CD4-positive, alpha-beta memory T cell (primary cell): ENCODE data around the gene CCDC134. TPM values are rescaled to one million over a fixed set of nuclear protein-coding genes. Genes with fewer than 3 reads are reported as not detected.

Source experiments
- CTCF ChIA-PET: fragments of 350-600 bp; sonication (Branson Sonifier 250); formaldehyde crosslinking; loops from one replicate; lab custom pipeline; 2021; ENCODE audit warnings: inconsistent platforms; ENCODE audit not compliant: partially characterized antibody; lab: Charles Lee
- POLR2A ChIA-PET: fragments of 350-600 bp; sonication (Branson Sonifier 250); formaldehyde crosslinking; loops from one replicate; lab custom pipeline; 2021; ENCODE audit not compliant: partially characterized antibody; lab: Charles Lee
- DNase-seq, 5 donors: peaks; one replicate each; pipeline versions ENCODE4 v3.0.0 to v3.0.0-alpha.2; 2020 to 2022; ENCODE audit warnings: mixed read lengths in 1 of 5
- H3K27ac ChIP-seq: one replicate; pipeline ENCODE4 v1.7.0; 2013; ENCODE audit warnings: low read depth, low read length
- H3K27me3 ChIP-seq: 2 replicates; pipeline ENCODE4 v1.7.0; 2013; ENCODE audit warnings: mild to moderate bottlenecking, low read length, moderate library complexity; ENCODE audit not compliant: insufficient read depth
- H3K36me3 ChIP-seq: 2 replicates; pipeline ENCODE4 v1.7.0; 2013; ENCODE audit warnings: mild to moderate bottlenecking, low read length, moderate library complexity; ENCODE audit not compliant: insufficient read depth
- H3K4me1 ChIP-seq: 2 replicates; pipeline ENCODE4 v1.7.0; 2013; ENCODE audit warnings: mild to moderate bottlenecking, low read length, moderate library complexity; ENCODE audit not compliant: insufficient read depth
- H3K4me3 ChIP-seq, 2 donors: one replicate each; pipeline ENCODE4 v1.7.0; 2013; ENCODE audit warnings: low read length in 2 of 2, mild to moderate bottlenecking in 1 of 2
- H3K9me3 ChIP-seq, 2 donors: one replicate each; pipeline ENCODE4 v1.7.0; 2013; ENCODE audit warnings: low read length in 2 of 2, control low read depth in 1 of 2; ENCODE audit not compliant: control insufficient read depth in 1 of 2
- H3K27ac Mint-ChIP-seq, 7 donors: one replicate each; pipeline ENCODE4 v1.8.0; 2020 to 2021; ENCODE audit warnings: mixed read lengths in 7 of 7, mild to moderate bottlenecking in 6 of 7, inconsistent platforms in 3 of 7, moderate library complexity in 3 of 7
- H3K27me3 Mint-ChIP-seq, 2 donors: one replicate each; pipeline ENCODE4 v1.8.0; 2020 to 2021; ENCODE audit warnings: mixed read lengths in 2 of 2
- H3K36me3 Mint-ChIP-seq, 2 donors: one replicate each; pipeline ENCODE4 v1.8.0; 2020 to 2021; ENCODE audit warnings: mixed read lengths in 2 of 2, inconsistent platforms in 1 of 2, mild to moderate bottlenecking in 1 of 2
- H3K4me1 Mint-ChIP-seq, 4 donors: one replicate each; pipeline ENCODE4 v1.8.0; 2020 to 2021; ENCODE audit warnings: mixed read lengths in 4 of 4, mild to moderate bottlenecking in 1 of 4
- H3K4me3 Mint-ChIP-seq, 8 donors: one replicate each; pipeline ENCODE4 v1.8.0; 2020 to 2021; ENCODE audit warnings: mixed read lengths in 8 of 8, mild to moderate bottlenecking in 7 of 8, moderate library complexity in 6 of 8, inconsistent platforms in 3 of 8
- H3K9me3 Mint-ChIP-seq, 8 donors: one replicate each; pipeline ENCODE4 v1.8.0; 2020 to 2021; ENCODE audit warnings: mixed read lengths in 8 of 8, mild to moderate bottlenecking in 5 of 8, inconsistent platforms in 3 of 8, moderate library complexity in 1 of 8
- intact Hi-C: fragments of 100-400 bp; cut with micrococcal nuclease; formaldehyde crosslinking; loops from one replicate; pipeline ENCODE4 v1.15.1; 2023
- polyA plus RNA-seq, 2 donors: library from polyadenylated mRNA; unstranded; fragments of 300-500 nt; fragmentation: Illumina TruSeq; gene quantifications; one replicate each; pipeline ENCODE4 v1.2.3, GENCODE V29; 2021
- total RNA-seq, 2 experiments: library from RNA; stranded (reverse); gene quantifications; one replicate each; pipeline ENCODE4 v1.2.3, GENCODE V29; 2021

CCDC134 gene
- total and polyA plus RNA-seq, 4 experiments from 2014 or later: 1.2 to 27.8 (median 13.0) TPM

DNA sequence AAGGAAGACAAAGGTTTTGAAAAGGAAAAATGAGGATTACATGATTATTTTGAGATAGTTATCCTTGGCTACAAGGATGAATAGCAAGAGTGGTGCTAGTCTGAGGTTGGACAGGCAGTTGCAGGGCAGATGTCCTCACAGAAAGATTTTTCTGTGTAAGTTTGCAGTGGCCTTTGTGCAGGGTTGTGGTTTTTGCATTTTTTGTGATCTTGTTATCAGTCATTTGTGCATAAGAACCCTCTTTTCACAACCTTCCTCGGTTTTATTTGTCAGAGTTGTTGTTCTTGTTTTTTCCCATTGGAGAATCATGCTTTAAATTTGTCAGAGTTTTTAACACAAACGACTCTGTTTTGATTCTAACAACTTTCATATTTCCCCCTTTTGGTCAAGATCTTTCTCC is 1.4 kb downstream of the CCDC134 start:
- Histone ChIP-seq H3K27ac (peak overlapping the region; percentile 85), H3K4me1 (peaks cover 37% of the 10 kb centered on the region), H3K36me3 (no peaks in the 10 kb centered on the region), H3K27me3 (no peaks in the 10 kb centered on the region), H3K9me3 (no peaks in the 10 kb centered on the region), H3K4me3 (peak overlapping the region; percentile 91 to 92)
- Mint-ChIP-seq H3K9me3 (peaks cover 0 to 3% (median 0%) of the 10 kb centered on the region in 8 donors), H3K4me3 (peak overlapping the region; percentile 91 to 98 (median 96)), H3K4me1 (peaks cover 20 to 53% (median 35%) of the 10 kb centered on the region in 4 donors), H3K27me3 (no peaks in the 10 kb centered on the region), H3K36me3 (peaks cover 0 to 20% of the 10 kb centered on the region in 2 donors), H3K27ac (peak overlapping the region; percentile 90 to 99 (median 98))
- intact Hi-C loops: loop anchor here (2.0 to 5.0 kb wide), 2 partner anchors 61 to 105 kb away; partner anchors contain the start of gene MEI1
- DNase-seq: no peak
- POLR2A ChIA-PET: interaction anchor here (1.2 to 7.5 kb wide), 8 partner anchors 19 to 278 kb away, joined by 3 to 584 read pairs (median 30); partner anchors contain the start of genes SMDT1, SNU13 and SREBF2
- CTCF ChIA-PET: interaction anchor here (0.6 to 5.2 kb wide), 6 partner anchors 9 to 69 kb away, joined by 3 to 71 read pairs (median 6); no protein-coding TSS in a partner anchor

DNA sequence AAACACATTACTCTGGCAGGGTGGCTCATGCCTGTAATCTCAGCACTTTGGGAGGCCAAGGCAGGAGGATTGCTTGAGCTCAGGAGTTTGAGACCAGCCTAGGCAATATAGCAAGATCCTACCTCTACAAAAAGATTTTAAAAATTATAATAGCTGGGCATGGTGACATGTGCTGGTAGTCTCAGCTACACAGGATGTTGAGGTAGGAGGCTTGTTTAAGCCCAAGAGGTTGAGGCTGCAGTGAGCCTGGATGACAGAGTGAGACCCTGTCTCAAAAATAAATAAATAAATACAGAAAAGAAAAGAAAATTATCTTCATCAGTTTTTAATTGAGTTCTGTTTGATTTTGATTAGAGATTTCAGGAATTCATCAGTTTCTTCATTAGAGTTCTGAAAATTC is 5.2 kb downstream of the CCDC134 start:
- Histone ChIP-seq H3K27ac (no peak overlapping the region), H3K4me1 (peaks cover 25% of the 10 kb centered on the region), H3K9me3 (no peaks in the 10 kb centered on the region), H3K36me3 (peaks cover 15% of the 10 kb centered on the region), H3K4me3 (no peak overlapping the region), H3K27me3 (no peaks in the 10 kb centered on the region)
- Mint-ChIP-seq H3K27ac (peak overlapping the region in 1 of 7 donors; percentile 8), H3K9me3 (peaks cover 0 to 2% (median 0%) of the 10 kb centered on the region in 8 donors), H3K4me3 (no peak overlapping the region), H3K4me1 (peaks cover 16 to 35% (median 24%) of the 10 kb centered on the region in 4 donors), H3K36me3 (peaks cover 6 to 27% of the 10 kb centered on the region in 2 donors), H3K27me3 (no peaks in the 10 kb centered on the region)
- intact Hi-C loops: no loop called here
- POLR2A ChIA-PET: interaction anchor here (1.3 kb wide), 1 partner anchor 25 kb away, joined by 4 read pairs; no protein-coding TSS in a partner anchor
- CTCF ChIA-PET: interaction anchor here (2.1 kb wide), 1 partner anchor 59 kb away, joined by 8 read pairs; no protein-coding TSS in a partner anchor
- DNase-seq: no peak

DNA sequence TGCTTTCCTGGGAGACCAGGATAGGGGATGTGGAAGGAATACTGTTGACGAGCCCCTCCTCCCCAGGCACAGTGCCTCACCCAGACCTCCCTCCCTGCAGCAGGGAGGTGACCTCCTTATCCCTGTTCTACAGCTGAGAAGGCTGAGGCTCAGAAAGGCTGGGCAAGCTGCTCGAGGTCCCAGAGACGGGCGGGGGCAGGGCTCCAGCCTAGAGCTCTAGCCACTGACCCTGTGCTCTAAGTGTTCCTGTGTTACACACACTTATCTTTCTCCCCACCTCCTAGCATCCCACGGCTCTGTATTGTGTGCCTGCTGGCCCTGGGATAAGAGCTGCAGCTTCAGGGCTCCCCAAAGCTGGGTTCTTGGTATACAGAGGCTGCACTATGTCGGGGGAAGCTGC is 7.9 kb downstream of the CCDC134 start:
- no peak overlapping the region for H3K27ac ChIP-seq
- CTCF ChIA-PET: interaction anchor here (1.0 to 1.7 kb wide), 4 partner anchors 10 to 159 kb away, joined by 3 to 5 read pairs (median 4); no protein-coding TSS in a partner anchor
- no peaks in the 10 kb centered on the region for H3K9me3 ChIP-seq
- no peak overlapping the region for H3K4me3 ChIP-seq
- H3K36me3 Mint-ChIP-seq: peaks cover 9 to 27% of the 10 kb centered on the region in 2 donors
- H3K4me3 Mint-ChIP-seq: no peak overlapping the region
- no peaks in the 10 kb centered on the region for H3K27me3 Mint-ChIP-seq
- H3K27ac Mint-ChIP-seq: no peak overlapping the region
- peaks cover 5 to 13% (median 11%) of the 10 kb centered on the region in 4 donors for H3K4me1 Mint-ChIP-seq
- POLR2A ChIA-PET: interaction anchor here (1.1 to 4.2 kb wide), 2 partner anchors 8 to 27 kb away, joined by 3 to 28 read pairs; partner anchors contain the start of gene CCDC134
- no peaks in the 10 kb centered on the region for H3K27me3 ChIP-seq
- intact Hi-C loops: no loop called here
- peaks cover 10% of the 10 kb centered on the region for H3K4me1 ChIP-seq
- DNase-seq: no peak
- H3K36me3 ChIP-seq: peaks cover 22% of the 10 kb centered on the region
- peaks cover 0 to 1% (median 0%) of the 10 kb centered on the region in 8 donors for H3K9me3 Mint-ChIP-seq

DNA sequence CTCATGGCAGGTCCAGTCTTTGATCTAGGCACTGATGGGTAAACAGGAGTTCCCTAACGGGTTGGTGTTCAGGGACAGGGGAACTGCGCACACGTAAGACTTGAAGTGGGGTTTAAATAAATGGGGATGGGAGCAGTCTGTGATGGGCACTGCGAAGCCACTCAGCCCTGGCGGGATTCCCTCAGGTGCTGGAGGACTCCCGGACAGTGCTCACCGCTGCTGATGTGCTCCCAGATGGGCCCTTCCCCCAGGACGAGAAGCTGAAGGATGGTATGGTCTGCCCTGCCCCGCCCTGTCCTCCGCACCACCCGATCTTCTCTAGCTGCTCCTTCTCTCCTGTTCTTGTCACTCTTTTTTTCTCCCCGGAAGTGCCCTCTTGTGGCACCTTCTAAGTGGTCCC is 9.5 kb downstream of the CCDC134 start:
- no peak for DNase-seq
- Mint-ChIP-seq H3K27me3 (no peaks in the 10 kb centered on the region), H3K27ac (no peak overlapping the region), H3K9me3 (no peaks in the 10 kb centered on the region), H3K4me1 (peaks cover 1 to 5% (median 2%) of the 10 kb centered on the region in 4 donors), H3K36me3 (peaks cover 9 to 36% of the 10 kb centered on the region in 2 donors), H3K4me3 (no peak overlapping the region)
- intact Hi-C loops: no loop called here
- H3K27me3 ChIP-seq: no peaks in the 10 kb centered on the region
- POLR2A ChIA-PET: interaction anchor here (4.2 kb wide), 1 partner anchor 10 kb away, joined by 28 read pairs; the partner anchor contains the start of gene CCDC134
- CTCF ChIA-PET: interaction anchor here (0.6 to 1.5 kb wide), 5 partner anchors 9 to 660 kb away, joined by 3 to 8 read pairs (median 3); partner anchors contain the start of gene CCDC134
- no peak overlapping the region for H3K27ac ChIP-seq
- H3K4me3 ChIP-seq: no peak overlapping the region
- peaks cover 22% of the 10 kb centered on the region for H3K36me3 ChIP-seq
- peaks cover under 1% of the 10 kb centered on the region for H3K4me1 ChIP-seq
- H3K9me3 ChIP-seq: no peaks in the 10 kb centered on the region

DNA sequence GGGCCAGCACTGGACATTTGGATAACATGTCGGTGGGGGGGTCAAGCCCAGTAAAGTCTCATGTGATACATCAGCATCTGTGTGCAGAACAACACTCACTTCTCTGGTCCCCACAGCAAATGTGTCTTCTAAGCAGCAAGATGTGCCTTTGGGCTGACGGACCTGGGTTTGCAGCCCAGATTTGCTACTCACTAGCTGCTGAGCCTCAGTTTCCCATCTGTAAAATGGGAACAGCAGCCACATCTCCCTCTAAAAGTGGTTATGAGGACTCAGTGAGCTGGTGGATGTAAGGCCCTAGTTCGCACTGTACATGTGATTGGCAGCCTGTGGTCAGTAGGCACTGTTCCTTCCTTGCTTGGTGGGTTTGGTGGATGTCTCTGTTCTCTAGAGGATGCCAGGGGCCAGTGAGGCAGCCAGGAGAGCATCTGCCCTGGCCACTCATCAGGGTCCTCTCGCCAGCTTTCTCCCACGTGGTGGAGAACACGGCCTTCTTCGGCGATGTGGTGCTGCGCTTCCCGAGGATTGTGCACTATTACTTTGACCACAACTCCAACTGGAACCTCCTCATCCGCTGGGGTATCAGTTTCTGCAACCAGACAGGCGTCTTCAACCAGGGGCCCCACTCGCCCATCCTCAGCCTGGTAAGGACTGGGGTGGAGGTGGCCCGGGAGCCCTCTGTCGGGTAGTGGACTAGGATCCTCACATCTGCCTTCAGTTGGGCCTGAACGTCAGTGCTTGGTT is 12.5 kb downstream of the CCDC134 start:
- Mint-ChIP-seq H3K27me3 (no peaks in the 10 kb centered on the region), H3K36me3 (peaks cover 18 to 51% of the 10 kb centered on the region in 2 donors), H3K9me3 (no peaks in the 10 kb centered on the region), H3K27ac (peak overlapping the region in 1 of 7 donors; percentile 63), H3K4me3 (no peak overlapping the region), H3K4me1 (peaks cover 0 to 6% (median under 1%) of the 10 kb centered on the region in 4 donors)
- ChIA-PET CTCF (no interaction called here), POLR2A (interaction anchor here (2.5 kb wide), 1 partner anchor 19 kb away, joined by 8 read pairs; the partner anchor contains the start of gene SREBF2)
- Histone ChIP-seq H3K27me3 (no peaks in the 10 kb centered on the region), H3K9me3 (no peaks in the 10 kb centered on the region), H3K36me3 (peaks cover 22% of the 10 kb centered on the region), H3K4me1 (no peaks in the 10 kb centered on the region), H3K27ac (no peak overlapping the region), H3K4me3 (no peak overlapping the region)
- no peak for DNase-seq
- intact Hi-C loops: no loop called here

DNA sequence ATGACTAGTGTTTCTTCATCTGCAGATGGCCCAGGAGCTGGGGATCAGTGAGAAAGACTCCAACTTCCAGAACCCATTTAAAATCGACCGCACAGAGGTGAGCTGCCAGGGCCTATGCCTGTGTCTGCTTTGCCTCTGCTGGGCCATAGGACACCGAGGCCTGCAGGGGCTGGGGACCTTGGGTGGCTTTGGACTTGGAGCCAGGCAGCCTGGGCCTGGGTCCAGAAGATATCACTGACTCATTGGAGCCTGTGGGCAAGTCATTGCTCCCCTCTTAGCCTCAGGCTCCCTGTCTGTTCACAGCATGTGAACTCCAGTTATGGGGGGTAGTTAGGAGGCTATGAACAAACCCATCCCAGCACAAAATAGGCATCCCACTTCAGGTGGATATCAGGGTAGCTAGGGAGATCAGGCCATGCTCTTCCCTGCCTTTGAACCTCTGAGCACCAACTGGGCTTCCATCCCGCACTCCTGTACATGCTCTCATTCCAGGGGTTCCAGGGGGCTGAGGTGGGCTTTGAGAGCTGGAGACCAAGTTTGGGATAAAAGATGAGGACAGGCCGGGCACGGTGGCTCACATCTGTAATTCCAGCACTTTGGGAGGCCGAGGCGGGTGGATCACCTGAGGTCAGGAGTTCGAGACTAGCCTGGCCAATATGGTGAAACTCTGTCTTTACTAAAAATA is 13.4 kb downstream of the CCDC134 start:
- H3K27ac Mint-ChIP-seq: peak overlapping the region in 2 of 7 donors; percentile 29 to 53
- Histone ChIP-seq H3K27me3 (no peaks in the 10 kb centered on the region), H3K27ac (no peak overlapping the region), H3K36me3 (peaks cover 20% of the 10 kb centered on the region), H3K4me3 (no peak overlapping the region), H3K4me1 (no peaks in the 10 kb centered on the region), H3K9me3 (no peaks in the 10 kb centered on the region)
- H3K36me3 Mint-ChIP-seq: peaks cover 18 to 54% of the 10 kb centered on the region in 2 donors
- peaks cover 0 to 4% (median 0%) of the 10 kb centered on the region in 4 donors for H3K4me1 Mint-ChIP-seq
- CTCF ChIA-PET: interaction anchor here (0.9 to 2.1 kb wide), 3 partner anchors 67 to 127 kb away, joined by 3 to 5 read pairs (median 4); no protein-coding TSS in a partner anchor
- H3K27me3 Mint-ChIP-seq: no peaks in the 10 kb centered on the region
- intact Hi-C loops: no loop called here
- H3K4me3 Mint-ChIP-seq: no peak overlapping the region
- POLR2A ChIA-PET: interaction anchor here (1.1 to 2.5 kb wide), 3 partner anchors 13 to 127 kb away, joined by 5 to 8 read pairs (median 5); partner anchors contain the start of genes CCDC134 and SREBF2
- DNase-seq: no peak
- no peaks in the 10 kb centered on the region for H3K9me3 Mint-ChIP-seq
